ENCODE data around the gene SLC8A1. TPM values are rescaled to one million over a fixed set of nuclear protein-coding genes. Genes with fewer than 3 reads are reported as not detected.

The SLC8A1 gene
- total RNA-seq, 1 donor from 2014 or later: 1.9 TPM

- Mint-ChIP-seq H3K27ac (ENCODE audit: unreplicated experiment) (no peak overlapping the region), H3K27me3 (ENCODE audit: unreplicated experiment) (peaks cover 2% of the 10 kb centered on the region), H3K4me1 (ENCODE audit: low read depth, unreplicated experiment) (peaks cover 14% of the 10 kb centered on the region), H3K9me3 (ENCODE audit: unreplicated experiment) (no peaks in the 10 kb centered on the region), H3K4me3 (ENCODE audit: unreplicated experiment) (no peak overlapping the region), H3K36me3 (ENCODE audit: unreplicated experiment) (no peaks in the 10 kb centered on the region)
- no peak for DNase-seq
- no peak for TF ChIP-seq CTCF (IDR thresholded peaks at IDR 0.05; ENCODE audit: partially characterized antibody, unreplicated experiment)
These were observed 84.2 kb downstream of the SLC8A1 start for GRCh38 chr2:40367652-40368051.

GRCh38 chr2:40367032-40367431 lies 84.9 kb downstream of the SLC8A1 start:
- no peaks in the 10 kb centered on the region for H3K9me3 Mint-ChIP-seq (ENCODE audit: unreplicated experiment)
- H3K4me1 Mint-ChIP-seq (ENCODE audit: low read depth, unreplicated experiment): peaks cover 14% of the 10 kb centered on the region
- H3K27ac Mint-ChIP-seq (ENCODE audit: unreplicated experiment): no peak overlapping the region
- no peak for TF ChIP-seq CTCF (IDR thresholded peaks at IDR 0.05; ENCODE audit: partially characterized antibody, unreplicated experiment)
- H3K36me3 Mint-ChIP-seq (ENCODE audit: unreplicated experiment): no peaks in the 10 kb centered on the region
- H3K4me3 Mint-ChIP-seq (ENCODE audit: unreplicated experiment): no peak overlapping the region
- peaks cover 2% of the 10 kb centered on the region for H3K27me3 Mint-ChIP-seq (ENCODE audit: unreplicated experiment)
- DNase-seq: no peak

GRCh38 chr2:40364151-40364874 lies 87.6 kb downstream of the SLC8A1 start:
- TF ChIP-seq CTCF (IDR thresholded peaks at IDR 0.05; ENCODE audit: partially characterized antibody, unreplicated experiment): no peak
- Mint-ChIP-seq H3K4me1 (ENCODE audit: low read depth, unreplicated experiment) (peaks cover 7% of the 10 kb centered on the region), H3K36me3 (ENCODE audit: unreplicated experiment) (no peaks in the 10 kb centered on the region), H3K9me3 (ENCODE audit: unreplicated experiment) (no peaks in the 10 kb centered on the region), H3K27ac (ENCODE audit: unreplicated experiment) (no peak overlapping the region), H3K27me3 (ENCODE audit: unreplicated experiment) (no peaks in the 10 kb centered on the region), H3K4me3 (ENCODE audit: unreplicated experiment) (no peak overlapping the region)
- DNase-seq: no peak

GRCh38 chr2:40363631-40364030 lies 88.3 kb downstream of the SLC8A1 start:
- no peak overlapping the region for H3K27ac Mint-ChIP-seq (ENCODE audit: unreplicated experiment)
- no peaks in the 10 kb centered on the region for H3K27me3 Mint-ChIP-seq (ENCODE audit: unreplicated experiment)
- DNase-seq: no peak
- H3K36me3 Mint-ChIP-seq (ENCODE audit: unreplicated experiment): no peaks in the 10 kb centered on the region
- peaks cover 7% of the 10 kb centered on the region for H3K4me1 Mint-ChIP-seq (ENCODE audit: low read depth, unreplicated experiment)
- no peak for TF ChIP-seq CTCF (IDR thresholded peaks at IDR 0.05; ENCODE audit: partially characterized antibody, unreplicated experiment)
- no peaks in the 10 kb centered on the region for H3K9me3 Mint-ChIP-seq (ENCODE audit: unreplicated experiment)
- no peak overlapping the region for H3K4me3 Mint-ChIP-seq (ENCODE audit: unreplicated experiment)

- DNase-seq: no peak
- H3K36me3 Mint-ChIP-seq (ENCODE audit: unreplicated experiment): no peaks in the 10 kb centered on the region
- no peak overlapping the region for H3K4me3 Mint-ChIP-seq (ENCODE audit: unreplicated experiment)
- no peaks in the 10 kb centered on the region for H3K9me3 Mint-ChIP-seq (ENCODE audit: unreplicated experiment)
- no peak for TF ChIP-seq CTCF (IDR thresholded peaks at IDR 0.05; ENCODE audit: partially characterized antibody, unreplicated experiment)
- H3K27me3 Mint-ChIP-seq (ENCODE audit: unreplicated experiment): no peaks in the 10 kb centered on the region
- no peak overlapping the region for H3K27ac Mint-ChIP-seq (ENCODE audit: unreplicated experiment)
- peaks cover 7% of the 10 kb centered on the region for H3K4me1 Mint-ChIP-seq (ENCODE audit: low read depth, unreplicated experiment)
These were observed 88.7 kb downstream of the SLC8A1 start for GRCh38 chr2:40363231-40363630.
